K562 (cell line): ENCODE results near the gene CAPN5. TPM values are rescaled to one million over a fixed set of nuclear protein-coding genes. Genes with fewer than 3 reads are reported as not detected.

Experiments used
- ATAC-seq: fragments of 200-7000 bp; cut with Tn5 transposase; 3 replicates; pipeline ENCODE4 v1.9.1; 2020; ENCODE audit warnings: moderate library complexity
- BruUV-seq: library from RNA; stranded (reverse); fragments of 400-500 nt; replicated peaks from 2 replicates; lab custom pipeline; 2021; lab: Mats Ljungman, UMichigan
- CTCF ChIA-PET: fragments of 300-600 bp; formaldehyde crosslinking; extraction: SDS; loops from one replicate; lab custom pipeline; 2021; ENCODE audit warnings: low intra/inter-chr PET ratio; lab: Yijun Ruan, JAX
- POLR2A ChIA-PET: fragments of 300-600, 350-650 bp; sonication (Branson Sonifier 250); formaldehyde crosslinking; extraction: SDS; loops from one replicate; lab custom pipeline; 2021; ENCODE audit warnings: antibody characterized with exemption, inconsistent platforms; lab: Yijun Ruan, JAX
- DNase-seq, 4 experiments: peaks; one replicate each; pipeline versions ENCODE4 v3.0.0 to v3.0.0-alpha.2; 2011 to 2018; ENCODE audit warnings: low spot score in 3 of 4, mixed read lengths in 3 of 4; ENCODE audit errors: extremely low read depth in 1 of 4
- FAIRE-seq: peaks from 2 replicates; lab custom pipeline; 2011; peaks lifted over from hg19 to GRCh38; lab: Jason Lieb, UNC
- H2AFZ ChIP-seq: 2 replicates; pipeline ENCODE4 v1.6.0; 2011; ENCODE audit warnings: low read depth, low read length, control low read depth, inconsistent platforms
- H3K27ac ChIP-seq: fragments of 200-600 bp; 3 replicates; pipeline ENCODE4 v1.8.0; 2011; ENCODE audit warnings: low read depth, mild to moderate bottlenecking, control low read depth, inconsistent platforms, low read length, moderate library complexity, mixed read lengths; ENCODE audit errors: extremely low read depth
- H3K27me3 ChIP-seq, 2 experiments: fragments of 300-600 bp in 1 of 2; 2 replicates in 1 of 2; 3 replicates in 1 of 2; pipeline versions ENCODE4 v1.6.0 to v1.8.0; 2011; ENCODE audit warnings: inconsistent platforms in 2 of 2, low read length in 2 of 2, mild to moderate bottlenecking in 1 of 2, mixed read lengths in 1 of 2, moderate library complexity in 1 of 2; ENCODE audit not compliant: control insufficient read depth in 2 of 2, insufficient read depth in 2 of 2
- H3K36me3 ChIP-seq: fragments of 300-600 bp; 3 replicates; pipeline ENCODE4 v1.8.0; 2011; ENCODE audit warnings: mild to moderate bottlenecking, low read length, inconsistent platforms; ENCODE audit not compliant: control insufficient read depth, insufficient read depth
- H3K4me1 ChIP-seq, 2 experiments: fragments of 200-600 bp in 1 of 2; replicated peaks in 1 of 2; 2 replicates in 1 of 2; 3 replicates in 1 of 2; pipeline versions ENCODE4 v1.5.1 to v1.8.0; 2011; ENCODE audit warnings: inconsistent platforms in 2 of 2, low read length in 2 of 2, mild to moderate bottlenecking in 1 of 2, mixed read lengths in 1 of 2, moderate library complexity in 1 of 2; ENCODE audit not compliant: control insufficient read depth in 2 of 2, insufficient read depth in 2 of 2
- H3K4me2 ChIP-seq: 2 replicates; pipeline ENCODE4 v1.6.1; 2011; ENCODE audit warnings: low read length, control low read depth, inconsistent platforms, mixed read lengths; ENCODE audit not compliant: insufficient read depth
- H3K4me3 ChIP-seq: fragments of 200-600 bp; sonication (generic), shearing (Covaris generic); 2 replicates; pipeline ENCODE4 v1.5.1; 2016; ENCODE audit warnings: control low read depth, inconsistent platforms
- H3K79me2 ChIP-seq: fragments of 200-600 bp; 3 replicates; pipeline ENCODE4 v1.8.0; 2011; ENCODE audit warnings: low read length, inconsistent platforms; ENCODE audit not compliant: control insufficient read depth, insufficient read depth
- H3K9ac ChIP-seq, 2 experiments: 2 replicates each; pipeline versions ENCODE4 v1.6.0 to v1.6.1; 2011; ENCODE audit warnings: low read depth in 2 of 2, low read length in 2 of 2, control low read depth in 1 of 2, inconsistent platforms in 1 of 2, mild to moderate bottlenecking in 1 of 2, mixed read lengths in 1 of 2; ENCODE audit not compliant: insufficient read depth in 1 of 2
- H3K9me1 ChIP-seq: one replicate; pipeline ENCODE4 v1.6.0; 2011; ENCODE audit warnings: inconsistent platforms, mild to moderate bottlenecking, low read length, moderate library complexity; ENCODE audit not compliant: control insufficient read depth, insufficient read depth
- H3K9me3 ChIP-seq: replicated peaks from 2 replicates; pipeline ENCODE4 v1.5.1; 2011; ENCODE audit warnings: low read depth, low read length, inconsistent platforms; ENCODE audit not compliant: control insufficient read depth, insufficient read depth
- H4K20me1 ChIP-seq: replicated peaks from 2 replicates; pipeline ENCODE4 v1.6.1; 2011; ENCODE audit warnings: low read length, inconsistent platforms, mixed read lengths; ENCODE audit not compliant: control insufficient read depth, insufficient read depth
- ARID3A ChIP-seq: IDR thresholded peaks from 2 replicates; pipeline ENCODE4 v1.6.1; 2012; ENCODE audit warnings: low read depth, low read length, improper control_type of control experiment, borderline replicate concordance
- CSDE1 ChIP-seq, 2 experiments: fragments of 450-650 bp; IDR thresholded peaks; 2 replicates each; pipeline ENCODE4 v1.6.1; 2016; ENCODE audit warnings: mild to moderate bottlenecking in 1 of 2
- FOXJ2 ChIP-seq: fragments of 200-800 bp; sonication (Bioruptor generic); IDR thresholded peaks from 2 replicates; pipeline ENCODE4 v1.6.1; 2016; ENCODE audit warnings: missing genetic modification characterization, missing compliant biosample characterization
- MYC ChIP-seq, 2 experiments: fragments of 250-450 bp in 1 of 2; sonication (Bioruptor Pico) in 1 of 2; IDR thresholded peaks; 2 replicates each; pipeline versions ENCODE4 v1.5.1 to v1.6.1; 2012 to 2021; ENCODE audit warnings: low read depth in 2 of 2, borderline replicate concordance in 1 of 2, improper control_type of control experiment in 1 of 2, low read length in 1 of 2, mild to moderate bottlenecking in 1 of 2, moderate library complexity in 1 of 2
- RAD21 ChIP-seq, 2 experiments: fragments of 250-450 bp in 1 of 2; fragments of 450-650 bp in 1 of 2; sonication (Bioruptor Pico) in 1 of 2; formaldehyde crosslinking in 1 of 2; IDR thresholded peaks in 1 of 2; conservative IDR thresholded peaks in 1 of 2; 2 replicates each; pipeline versions ENCODE4 v1.4.0 to v1.8.0; 2020 to 2022; ENCODE audit warnings: mild to moderate bottlenecking in 2 of 2, moderate library complexity in 1 of 2
- RBM15 ChIP-seq: fragments of 200-400 bp; formaldehyde crosslinking; IDR thresholded peaks from 2 replicates; pipeline ENCODE4 v1.6.1; 2018; ENCODE audit warnings: mild to moderate bottlenecking, low read length, moderate library complexity; ENCODE audit not compliant: insufficient read depth
- ZNF655 ChIP-seq: fragments of 250-450 bp; sonication (Bioruptor Pico); IDR thresholded peaks from 2 replicates; pipeline ENCODE4 v1.5.0; 2021
- ZNF77 ChIP-seq: fragments of 250-450 bp; sonication (Bioruptor Pico); IDR thresholded peaks from 2 replicates; pipeline ENCODE4 v1.5.0; 2020
- WGBS: fragments of 100-300 bp; shearing (Covaris generic); methylation state at CpG from one replicate; pipeline ENCODE4 v1.1.6; 2016; ENCODE audit warnings: low coverage, mixed read lengths; ENCODE audit not compliant: insufficient coverage; ENCODE audit errors: missing lambda C conversion rate; 5-methylcytosine and 5-hydroxymethylcytosine counted together
- in situ Hi-C: fragments of 300-500 bp; cut with MboI; formaldehyde crosslinking; loops from 4 replicates; pipeline ENCODE4 v1.15.0; 2018; ENCODE audit warnings: inconsistent platforms, mixed read lengths
- intact Hi-C: fragments of 100-400 bp; cut with micrococcal nuclease; formaldehyde crosslinking; loops from 2 replicates; pipeline ENCODE4 v1.14.2; 2022
- polyA plus RNA-seq, 8 experiments: library from polyadenylated mRNA; depleted of rRNA in 4 of 8; stranded (reverse) in 5 of 8; unstranded in 3 of 8; fragments of >200 nt; fragmentation: Nextera tagmentation in 2 of 8; fragmentation: Illumina TruSeq in 1 of 8; extraction: Ambion mirVana in 2 of 8; extraction: Trizol in 1 of 8; gene quantifications; 2 replicates each; pipeline versions ENCODE4 v1.2.1 to v1.2.3, GENCODE V29; 2011 to 2014; ENCODE audit warnings: inconsistent platforms in 1 of 8, missing spikeins in 1 of 8
- total RNA-seq, 7 experiments: library from RNA; depleted of rRNA in 6 of 7; stranded (reverse); fragments of >200 nt in 6 of 7; fragmentation: Illumina TruSeq in 2 of 7; extraction: Trizol in 2 of 7; gene quantifications; 2 replicates each; pipeline versions ENCODE4 v1.2.1 to v1.2.3, GENCODE V29; 2011 to 2021; ENCODE audit warnings: low replicate concordance in 1 of 7

CAPN5 gene
- total and polyA plus RNA-seq, 9 of the 15 experiments (the other 6 are each of a cell fraction or from before 2014, with no cell fraction given): 0.04 to 0.44 (median 0.14) TPM; not detected in 2

GRCh38 chr11:77047007-77047927 lies 19.5 kb upstream of the CAPN5 start:
- Histone ChIP-seq H3K9ac (peak overlapping the region; percentile 15 to 61; a peak in 1 of 4 replicates), H3K9me3 (no peaks in the 10 kb centered on the region), H3K36me3 (no peaks in the 10 kb centered on the region), H3K79me2 (no peaks in the 10 kb centered on the region), H3K27ac (no peak overlapping the region), H3K9me1 (no peaks in the 10 kb centered on the region), H2AFZ (peak overlapping the region; percentile 67), H3K4me1 (peaks cover 3 to 6% of the 10 kb centered on the region in 2 experiments; a peak in 4 of 5 replicates), H3K27me3 (no peaks in the 10 kb centered on the region), H3K4me2 (peak overlapping the region; percentile 69), H4K20me1 (no peaks in the 10 kb centered on the region), H3K4me3 (peak overlapping the region; percentile 37)
- BruUV-seq: no TSS peak
- ATAC-seq: peak; percentile 91
- ChIA-PET POLR2A (interaction anchor here (0.9 to 1.3 kb wide), 2 partner anchors 18 to 41 kb away, joined by 3 read pairs; no protein-coding TSS in a partner anchor), CTCF (interaction anchor here (0.6 to 4.7 kb wide), 12 partner anchors 12 to 954 kb away, joined by 3 to 50 read pairs (median 6); partner anchors contain the start of gene MYO7A)
- under 1% methylated on average over 15 of the region's 15 CpGs for WGBS
- peak; percentile 54 to 93 (median 73) for DNase-seq
- intact Hi-C loops: loop anchor here (1.0 to 5.0 kb wide), 6 partner anchors 44 to 312 kb away; no protein-coding TSS in a partner anchor
- FAIRE-seq: peak; percentile 90
- in situ Hi-C loops: loop anchor here (5.0 to 10.0 kb wide), 3 partner anchors 45 to 322 kb away; no protein-coding TSS in a partner anchor
- TF ChIP-seq MYC (IDR thresholded peaks at IDR 0.05; ENCODE audit: low read depth, low read length) (0 out of 2 replicates have a peak, but pooled peaks have one; percentile 13), MYC (CRISPR knock-in tag; IDR thresholded peaks at IDR 0.05; ENCODE audit: borderline replicate concordance, low read depth) (no peak), ZNF655 (CRISPR knock-in tag) (no peak), RAD21 (CRISPR knock-in tag; conservative IDR thresholded peaks at IDR 0.05 in 1 of 2, IDR thresholded peaks at IDR 0.05 in 1 of 2) (peak; percentile 60 to 71), CSDE1 (IDR thresholded peaks at IDR 0.05) (peak in 1 of 2 experiments; percentile 78; a peak in 1 of 4 replicates), FOXJ2 (tag) (0 out of 2 replicates have a peak, but pooled peaks have one; percentile 50), RBM15 (no peak), ZNF77 (CRISPR knock-in tag) (no peak), ARID3A (peak; percentile 90)
